Activated CD8-positive, alpha-beta T cell treated with anti-CD3 and anti-CD28 coated beads for 36 hours (primary cell): ENCODE results near the gene FRYL. TPM values are rescaled to one million over a fixed set of nuclear protein-coding genes. Genes with fewer than 3 reads are reported as not detected.

ENCODE experiments used
- ATAC-seq: fragments of 200-7000 bp; cut with Tn5 transposase; one replicate; pipeline ENCODE4 v1.10.0; 2021; ENCODE audit warnings: mild to moderate bottlenecking, moderate library complexity
- CTCF ChIA-PET: fragments of 350-600 bp; sonication (Branson Sonifier 250); formaldehyde crosslinking; loops from one replicate; lab custom pipeline; 2021; ENCODE audit warnings: antibody characterized with exemption; lab: Charles Lee
- POLR2A ChIA-PET: fragments of 350-600 bp; sonication (Branson Sonifier 250); formaldehyde crosslinking; loops from one replicate; lab custom pipeline; 2021; ENCODE audit warnings: antibody characterized with exemption; lab: Charles Lee
- DNase-seq: peaks from one replicate; pipeline ENCODE4 v3.0.0-alpha.2; 2020
- H3K27ac Mint-ChIP-seq: one replicate; pipeline ENCODE4 v1.8.0; 2021; ENCODE audit warnings: mild to moderate bottlenecking, mixed read lengths
- H3K27me3 Mint-ChIP-seq: one replicate; pipeline ENCODE4 v1.8.0; 2021; ENCODE audit warnings: mixed read lengths
- H3K36me3 Mint-ChIP-seq: one replicate; pipeline ENCODE4 v1.8.0; 2021; ENCODE audit warnings: low read depth, mixed read lengths
- H3K4me1 Mint-ChIP-seq: one replicate; pipeline ENCODE4 v1.8.0; 2021; ENCODE audit warnings: low read depth, mixed read lengths
- H3K4me3 Mint-ChIP-seq: one replicate; pipeline ENCODE4 v1.8.0; 2021; ENCODE audit warnings: mild to moderate bottlenecking, moderate library complexity, mixed read lengths
- H3K9me3 Mint-ChIP-seq: one replicate; pipeline ENCODE4 v1.8.0; 2021; ENCODE audit warnings: mixed read lengths
- intact Hi-C: fragments of 100-400 bp; cut with micrococcal nuclease; formaldehyde crosslinking; loops from one replicate; pipeline ENCODE4 v1.10.0; 2022
- total RNA-seq, 2 experiments: library from RNA; stranded (reverse); gene quantifications; one replicate each; pipeline ENCODE4 v1.2.3, GENCODE V29; 2021
- TF ChIP-seq, protein P1 (sequence below): fragments of 200-600 bp; IDR thresholded peaks from one replicate; pipeline ENCODE4 v1.8.0; 2022; ENCODE audit warnings: antibody characterized with exemption, mild to moderate bottlenecking

Gene FRYL
- total RNA-seq, 2 experiments from 2014 or later, result 66.6 to 73.2 TPM

- Mint-ChIP-seq H3K4me3 (no peak overlapping the region), H3K4me1 (peaks cover 36% of the 10 kb centered on the region), H3K27ac (no peak overlapping the region), H3K9me3 (peaks cover 7% of the 10 kb centered on the region), H3K27me3 (no peaks in the 10 kb centered on the region), H3K36me3 (peaks cover 39% of the 10 kb centered on the region)
- ChIA-PET POLR2A (no interaction called here), CTCF (no interaction called here)
- TF ChIP-seq, protein P1, sequence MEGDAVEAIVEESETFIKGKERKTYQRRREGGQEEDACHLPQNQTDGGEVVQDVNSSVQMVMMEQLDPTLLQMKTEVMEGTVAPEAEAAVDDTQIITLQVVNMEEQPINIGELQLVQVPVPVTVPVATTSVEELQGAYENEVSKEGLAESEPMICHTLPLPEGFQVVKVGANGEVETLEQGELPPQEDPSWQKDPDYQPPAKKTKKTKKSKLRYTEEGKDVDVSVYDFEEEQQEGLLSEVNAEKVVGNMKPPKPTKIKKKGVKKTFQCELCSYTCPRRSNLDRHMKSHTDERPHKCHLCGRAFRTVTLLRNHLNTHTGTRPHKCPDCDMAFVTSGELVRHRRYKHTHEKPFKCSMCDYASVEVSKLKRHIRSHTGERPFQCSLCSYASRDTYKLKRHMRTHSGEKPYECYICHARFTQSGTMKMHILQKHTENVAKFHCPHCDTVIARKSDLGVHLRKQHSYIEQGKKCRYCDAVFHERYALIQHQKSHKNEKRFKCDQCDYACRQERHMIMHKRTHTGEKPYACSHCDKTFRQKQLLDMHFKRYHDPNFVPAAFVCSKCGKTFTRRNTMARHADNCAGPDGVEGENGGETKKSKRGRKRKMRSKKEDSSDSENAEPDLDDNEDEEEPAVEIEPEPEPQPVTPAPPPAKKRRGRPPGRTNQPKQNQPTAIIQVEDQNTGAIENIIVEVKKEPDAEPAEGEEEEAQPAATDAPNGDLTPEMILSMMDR, result no peak
- no peak for ATAC-seq
- intact Hi-C loops, result no loop called here
- DNase-seq, result no peak
Observed at GRCh38 chr4:48708610-48709009, 71.5 kb downstream of the FRYL start.

GRCh38 chr4:48706736-48707135, 73.3 kb downstream of the FRYL start:
- intact Hi-C loops, result no loop called here
- no peaks in the 10 kb centered on the region for H3K27me3 Mint-ChIP-seq
- H3K4me3 Mint-ChIP-seq, result no peak overlapping the region
- TF ChIP-seq, protein P1, result no peak
- H3K27ac Mint-ChIP-seq, result no peak overlapping the region
- peaks cover 37% of the 10 kb centered on the region for H3K36me3 Mint-ChIP-seq
- peaks cover 5% of the 10 kb centered on the region for H3K9me3 Mint-ChIP-seq
- peak; percentile 12 for DNase-seq
- ChIA-PET POLR2A (no interaction called here), CTCF (interaction anchor here (1.3 kb wide), 1 partner anchor 11 kb away, joined by 3 read pairs; no protein-coding TSS in a partner anchor)
- ATAC-seq, result peak; percentile 42
- H3K4me1 Mint-ChIP-seq, result peaks cover 35% of the 10 kb centered on the region

GRCh38 chr4:48705609-48706008, 74.5 kb downstream of the FRYL start:
- DNase-seq (no peak), ATAC-seq (no peak)
- Mint-ChIP-seq H3K27me3 (no peaks in the 10 kb centered on the region), H3K36me3 (peaks cover 31% of the 10 kb centered on the region), H3K9me3 (peaks cover under 1% of the 10 kb centered on the region), H3K4me1 (peaks cover 38% of the 10 kb centered on the region), H3K4me3 (no peak overlapping the region), H3K27ac (no peak overlapping the region)
- TF ChIP-seq, protein P1, result no peak
- ChIA-PET POLR2A (no interaction called here), CTCF (no interaction called here)
- intact Hi-C loops, result no loop called here

DNA sequence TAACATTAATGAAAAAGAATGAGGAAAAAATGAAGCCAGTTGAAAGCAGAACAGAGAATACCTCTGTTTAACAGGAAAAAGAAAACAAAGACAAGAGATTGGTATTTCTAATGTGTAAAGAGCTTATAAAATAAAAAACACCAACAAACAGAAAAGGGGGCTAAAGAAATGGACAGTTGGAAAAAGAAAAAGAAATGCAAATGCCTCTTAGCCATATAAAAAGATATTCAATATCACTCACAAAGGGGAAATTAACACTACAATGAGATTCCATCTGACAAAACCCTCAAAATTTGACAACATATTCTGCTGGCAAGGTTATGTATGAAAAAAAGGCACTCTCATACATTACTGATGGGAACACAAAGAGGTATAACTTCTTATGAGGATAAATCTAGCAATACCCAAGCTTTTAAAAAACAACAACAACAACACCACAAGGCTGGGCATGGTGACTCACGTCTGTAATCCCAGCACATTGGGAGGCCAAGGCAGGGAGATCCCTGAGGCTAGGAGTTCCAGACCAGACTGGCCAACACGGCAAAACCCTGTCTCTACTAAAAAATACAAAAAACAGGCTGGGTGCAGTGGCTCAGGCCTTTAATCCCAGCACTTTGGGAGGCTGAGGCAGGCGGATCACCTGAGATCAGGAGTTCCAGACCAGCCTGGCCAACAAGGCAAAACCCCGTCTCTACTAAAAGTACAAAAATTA, 75.8 kb downstream of the FRYL start:
- no peaks in the 10 kb centered on the region for H3K27me3 Mint-ChIP-seq
- intact Hi-C loops, result loop anchor here (5.0 kb wide), 1 partner anchor 78 kb away; the partner anchor contains the start of gene FRYL
- CTCF ChIA-PET, result no interaction called here
- no peak overlapping the region for H3K4me3 Mint-ChIP-seq
- H3K27ac Mint-ChIP-seq, result no peak overlapping the region
- H3K4me1 Mint-ChIP-seq, result peaks cover 45% of the 10 kb centered on the region
- DNase-seq (no peak), ATAC-seq (no peak)
- TF ChIP-seq, protein P1, result no peak
- POLR2A ChIA-PET, result interaction anchor here (0.6 kb wide), 1 partner anchor 34 kb away, joined by 3 read pairs; no protein-coding TSS in a partner anchor
- peaks cover 20% of the 10 kb centered on the region for H3K36me3 Mint-ChIP-seq
- H3K9me3 Mint-ChIP-seq, result no peaks in the 10 kb centered on the region

- no peak overlapping the region for H3K27ac Mint-ChIP-seq
- ChIA-PET CTCF (interaction anchor here (1.5 kb wide), 1 partner anchor 122 kb away, joined by 4 read pairs; no protein-coding TSS in a partner anchor), POLR2A (interaction anchor here (1.5 kb wide), 1 partner anchor 81 kb away, joined by 4 read pairs; the partner anchor contains the start of gene FRYL)
- H3K9me3 Mint-ChIP-seq, result no peaks in the 10 kb centered on the region
- peak overlapping the region; percentile 4 for H3K4me3 Mint-ChIP-seq
- ATAC-seq (peak; percentile 15), DNase-seq (no peak)
- TF ChIP-seq, protein P1, result no peak
- H3K36me3 Mint-ChIP-seq, result peaks cover 14% of the 10 kb centered on the region
- H3K27me3 Mint-ChIP-seq, result no peaks in the 10 kb centered on the region
- intact Hi-C loops, result no loop called here
- peaks cover 66% of the 10 kb centered on the region for H3K4me1 Mint-ChIP-seq
Observed at GRCh38 chr4:48699475-48699874, 80.6 kb downstream of the FRYL start.
